Activated B cell treated with CpG ODN at 0.5 μM for 24 hours (primary cell): ENCODE data around the gene SULT2A1. TPM values are rescaled to one million over a fixed set of nuclear protein-coding genes. Genes with fewer than 3 reads are reported as not detected.

Source experiments
- ATAC-seq: fragments of 200-7000 bp; cut with Tn5 transposase; one replicate; pipeline ENCODE4 v1.10.0; 2021; ENCODE audit warnings: low read depth, mild to moderate bottlenecking, moderate library complexity
- CTCF ChIA-PET: fragments of 350-600 bp; sonication (Branson Sonifier 250); formaldehyde crosslinking; loops from one replicate; lab custom pipeline; 2021; ENCODE audit warnings: antibody characterized with exemption; lab: Charles Lee
- POLR2A ChIA-PET: fragments of 350-600 bp; sonication (Branson Sonifier 250); formaldehyde crosslinking; loops from one replicate; lab custom pipeline; 2021; ENCODE audit warnings: antibody characterized with exemption; lab: Charles Lee
- DNase-seq: peaks from one replicate; pipeline ENCODE4 v3.0.0; 2022
- H3K27ac Mint-ChIP-seq: one replicate; pipeline ENCODE4 v1.8.0; 2020; ENCODE audit warnings: mixed read lengths
- H3K27me3 Mint-ChIP-seq: one replicate; pipeline ENCODE4 v1.8.0; 2021; ENCODE audit warnings: mixed read lengths
- H3K36me3 Mint-ChIP-seq: one replicate; pipeline ENCODE4 v1.8.0; 2021; ENCODE audit warnings: low read depth, mixed read lengths
- H3K4me1 Mint-ChIP-seq: one replicate; pipeline ENCODE4 v1.8.0; 2021; ENCODE audit warnings: mixed read lengths
- H3K4me3 Mint-ChIP-seq: one replicate; pipeline ENCODE4 v1.8.0; 2020; ENCODE audit warnings: mild to moderate bottlenecking, mixed read lengths
- H3K9me3 Mint-ChIP-seq: one replicate; pipeline ENCODE4 v1.8.0; 2020; ENCODE audit warnings: mixed read lengths
- intact Hi-C: fragments of 100-400 bp; cut with micrococcal nuclease; formaldehyde crosslinking; loops from one replicate; pipeline ENCODE4 v1.15.1; 2024
- total RNA-seq: library from RNA; stranded (reverse); gene quantifications from 2 replicates; pipeline ENCODE4 v1.2.3, GENCODE V29; 2022
- TF ChIP-seq, protein P1 (sequence below): fragments of 200-600 bp; IDR thresholded peaks from one replicate; pipeline ENCODE4 v1.8.0; 2022; ENCODE audit warnings: antibody characterized with exemption, mild to moderate bottlenecking

Gene SULT2A1
- total RNA-seq, 1 donor from 2014 or later: not detected

DNA sequence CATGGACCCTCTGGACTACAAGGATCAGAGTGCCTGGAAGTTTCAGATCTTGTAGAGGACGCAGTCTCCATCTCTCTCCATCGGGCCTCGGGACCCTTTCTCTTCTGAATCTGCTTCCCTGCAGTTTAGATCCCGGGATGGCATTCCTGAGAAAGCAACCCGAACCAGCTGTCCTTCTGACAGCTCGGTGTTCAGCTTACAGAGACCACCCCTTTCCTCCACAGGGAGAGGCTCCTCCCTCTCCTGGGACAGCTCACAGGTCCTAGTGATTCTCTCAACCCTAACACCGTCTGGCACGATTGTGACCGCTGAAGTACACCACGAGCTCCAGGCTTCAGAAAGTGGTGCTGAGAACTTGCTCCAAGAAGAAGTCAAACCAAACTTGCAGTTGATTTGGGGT, 46.2 kb downstream of the SULT2A1 start:
- Mint-ChIP-seq H3K4me3 (no peak overlapping the region), H3K9me3 (no peaks in the 10 kb centered on the region), H3K4me1 (no peaks in the 10 kb centered on the region), H3K27me3 (peaks cover 12% of the 10 kb centered on the region), H3K36me3 (no peaks in the 10 kb centered on the region), H3K27ac (no peak overlapping the region)
- DNase-seq (no peak), ATAC-seq (no peak)
- TF ChIP-seq, protein P1, sequence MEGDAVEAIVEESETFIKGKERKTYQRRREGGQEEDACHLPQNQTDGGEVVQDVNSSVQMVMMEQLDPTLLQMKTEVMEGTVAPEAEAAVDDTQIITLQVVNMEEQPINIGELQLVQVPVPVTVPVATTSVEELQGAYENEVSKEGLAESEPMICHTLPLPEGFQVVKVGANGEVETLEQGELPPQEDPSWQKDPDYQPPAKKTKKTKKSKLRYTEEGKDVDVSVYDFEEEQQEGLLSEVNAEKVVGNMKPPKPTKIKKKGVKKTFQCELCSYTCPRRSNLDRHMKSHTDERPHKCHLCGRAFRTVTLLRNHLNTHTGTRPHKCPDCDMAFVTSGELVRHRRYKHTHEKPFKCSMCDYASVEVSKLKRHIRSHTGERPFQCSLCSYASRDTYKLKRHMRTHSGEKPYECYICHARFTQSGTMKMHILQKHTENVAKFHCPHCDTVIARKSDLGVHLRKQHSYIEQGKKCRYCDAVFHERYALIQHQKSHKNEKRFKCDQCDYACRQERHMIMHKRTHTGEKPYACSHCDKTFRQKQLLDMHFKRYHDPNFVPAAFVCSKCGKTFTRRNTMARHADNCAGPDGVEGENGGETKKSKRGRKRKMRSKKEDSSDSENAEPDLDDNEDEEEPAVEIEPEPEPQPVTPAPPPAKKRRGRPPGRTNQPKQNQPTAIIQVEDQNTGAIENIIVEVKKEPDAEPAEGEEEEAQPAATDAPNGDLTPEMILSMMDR: no peak
- POLR2A ChIA-PET: no interaction called here
- intact Hi-C loops: no loop called here
- CTCF ChIA-PET: interaction anchor here (0.6 kb wide), 1 partner anchor 35 kb away, joined by 3 read pairs; no protein-coding TSS in a partner anchor

GRCh38 chr19:47839411-47839810, 46.7 kb downstream of the SULT2A1 start:
- Mint-ChIP-seq H3K9me3 (no peaks in the 10 kb centered on the region), H3K27me3 (peaks cover 12% of the 10 kb centered on the region), H3K27ac (no peak overlapping the region), H3K4me3 (no peak overlapping the region), H3K36me3 (no peaks in the 10 kb centered on the region), H3K4me1 (no peaks in the 10 kb centered on the region)
- ChIA-PET CTCF (no interaction called here), POLR2A (no interaction called here)
- no peak for DNase-seq
- TF ChIP-seq, protein P1: no peak
- intact Hi-C loops: no loop called here
- ATAC-seq: no peak

DNA sequence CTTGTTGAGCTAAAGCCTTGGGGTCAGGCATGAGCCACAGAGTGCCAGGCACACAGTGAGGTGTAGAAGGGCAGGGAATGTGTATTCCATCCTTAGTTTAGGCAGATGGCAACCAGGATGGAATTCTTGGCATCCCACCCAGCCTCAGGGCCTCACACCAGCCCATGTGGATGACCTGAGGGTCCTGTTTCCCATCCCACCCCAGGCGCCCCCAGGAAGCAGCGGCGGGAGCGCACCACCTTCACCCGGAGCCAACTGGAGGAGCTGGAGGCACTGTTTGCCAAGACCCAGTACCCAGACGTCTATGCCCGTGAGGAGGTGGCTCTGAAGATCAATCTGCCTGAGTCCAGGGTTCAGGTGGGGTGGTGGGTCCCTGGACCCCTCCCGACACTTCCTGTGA, 50.1 kb downstream of the SULT2A1 start:
- Mint-ChIP-seq H3K36me3 (no peaks in the 10 kb centered on the region), H3K4me3 (no peak overlapping the region), H3K27ac (no peak overlapping the region), H3K9me3 (no peaks in the 10 kb centered on the region), H3K4me1 (no peaks in the 10 kb centered on the region), H3K27me3 (peaks cover 2% of the 10 kb centered on the region)
- no peak for ATAC-seq
- DNase-seq: no peak
- ChIA-PET POLR2A (no interaction called here), CTCF (no interaction called here)
- intact Hi-C loops: no loop called here
- TF ChIP-seq, protein P1: no peak

GRCh38 chr19:47832723-47833122, 53.4 kb downstream of the SULT2A1 start:
- ChIA-PET POLR2A (no interaction called here), CTCF (no interaction called here)
- no peaks in the 10 kb centered on the region for H3K9me3 Mint-ChIP-seq
- H3K27ac Mint-ChIP-seq: no peak overlapping the region
- ATAC-seq: no peak
- H3K4me3 Mint-ChIP-seq: no peak overlapping the region
- DNase-seq: no peak
- TF ChIP-seq, protein P1: no peak
- no peaks in the 10 kb centered on the region for H3K4me1 Mint-ChIP-seq
- intact Hi-C loops: no loop called here
- no peaks in the 10 kb centered on the region for H3K36me3 Mint-ChIP-seq
- H3K27me3 Mint-ChIP-seq: peaks cover 2% of the 10 kb centered on the region

- Mint-ChIP-seq H3K4me3 (no peak overlapping the region), H3K27me3 (peaks cover 5% of the 10 kb centered on the region), H3K9me3 (peaks cover 4% of the 10 kb centered on the region), H3K27ac (no peak overlapping the region), H3K4me1 (no peaks in the 10 kb centered on the region), H3K36me3 (no peaks in the 10 kb centered on the region)
- POLR2A ChIA-PET: no interaction called here
- no peak for DNase-seq
- no peak for ATAC-seq
- intact Hi-C loops: no loop called here
- TF ChIP-seq, protein P1: no peak
- CTCF ChIA-PET: no interaction called here
Observed at GRCh38 chr19:47826800-47827199, 59.3 kb downstream of the SULT2A1 start.
